GM19467 (cell line): Measurements from ENCODE around the gene TFAP2A.

Experiments
- ATAC-seq: cut with Tn5 transposase; IDR thresholded peaks from one replicate; pipeline ENCODE4 v1.9.1; 2021; ENCODE audit warnings: mild to moderate bottlenecking, moderate library complexity; ENCODE audit not compliant: unreplicated experiment

The TFAP2A gene

GRCh38 chr6:10384091-10384609 lies 30.7 kb downstream of the TFAP2A start:
- no peak for ATAC-seq

GRCh38 chr6:10383331-10384090 lies 31.4 kb downstream of the TFAP2A start:
- ATAC-seq = no peak

- no peak for ATAC-seq
Observed at GRCh38 chr6:10382728-10383330, 32.0 kb downstream of the TFAP2A start.

- no peak for ATAC-seq
Observed at GRCh38 chr6:10382322-10382721, 32.6 kb downstream of the TFAP2A start.

GRCh38 chr6:10381830-10382208 lies 33.1 kb downstream of the TFAP2A start:
- ATAC-seq = no peak

- ATAC-seq = no peak
Observed at GRCh38 chr6:10381133-10381829, 33.6 kb downstream of the TFAP2A start.

GRCh38 chr6:10375391-10375969 lies 39.4 kb downstream of the TFAP2A start:
- no peak for ATAC-seq

- no peak for ATAC-seq
Observed at GRCh38 chr6:10373642-10374359, 41.1 kb downstream of the TFAP2A start.

GRCh38 chr6:10369896-10370295 lies 45.0 kb downstream of the TFAP2A start:
- no peak for ATAC-seq

- no peak for ATAC-seq
Observed at GRCh38 chr6:10368861-10369260, 46.0 kb downstream of the TFAP2A start.

- ATAC-seq = no peak
Observed at GRCh38 chr6:10363911-10364310, 51.0 kb downstream of the TFAP2A start.

- no peak for ATAC-seq
Observed at GRCh38 chr6:10362300-10362699, 52.6 kb downstream of the TFAP2A start.

- ATAC-seq = no peak
Observed at GRCh38 chr6:10361428-10361827, 53.4 kb downstream of the TFAP2A start.

GRCh38 chr6:10359581-10359980 lies 55.3 kb downstream of the TFAP2A start:
- no peak for ATAC-seq

GRCh38 chr6:10355115-10355702 lies 59.7 kb downstream of the TFAP2A start:
- ATAC-seq = no peak

GRCh38 chr6:10351791-10352190 lies 63.1 kb downstream of the TFAP2A start:
- no peak for ATAC-seq

- ATAC-seq = no peak
Observed at GRCh38 chr6:10350720-10351119, 64.2 kb downstream of the TFAP2A start.

GRCh38 chr6:10347561-10348327 lies 67.1 kb downstream of the TFAP2A start:
- no peak for ATAC-seq
